ENCODE data around the gene RUBCNL.

The RUBCNL gene

DNA sequence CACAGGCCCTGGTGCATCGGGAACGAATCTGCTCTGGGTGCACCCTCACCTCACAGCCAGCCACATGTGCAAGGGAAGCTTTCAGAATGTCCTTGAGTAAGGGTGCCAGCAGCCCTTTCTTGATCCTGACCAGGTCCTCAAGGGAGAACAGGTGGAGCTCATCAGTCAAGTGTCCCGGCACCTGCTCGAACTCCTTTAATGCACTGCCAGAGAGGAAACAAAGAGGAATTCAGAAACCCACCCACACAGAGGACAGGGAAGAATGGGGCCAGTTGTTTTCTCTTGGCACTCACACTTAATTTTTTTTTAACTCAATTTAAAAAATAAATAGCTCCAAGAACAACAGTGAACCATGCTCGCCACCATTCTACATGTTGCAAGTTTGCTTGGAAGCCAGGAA, 41.7 kb downstream of the RUBCNL start:
- TF ChIP-seq, protein P1, sequence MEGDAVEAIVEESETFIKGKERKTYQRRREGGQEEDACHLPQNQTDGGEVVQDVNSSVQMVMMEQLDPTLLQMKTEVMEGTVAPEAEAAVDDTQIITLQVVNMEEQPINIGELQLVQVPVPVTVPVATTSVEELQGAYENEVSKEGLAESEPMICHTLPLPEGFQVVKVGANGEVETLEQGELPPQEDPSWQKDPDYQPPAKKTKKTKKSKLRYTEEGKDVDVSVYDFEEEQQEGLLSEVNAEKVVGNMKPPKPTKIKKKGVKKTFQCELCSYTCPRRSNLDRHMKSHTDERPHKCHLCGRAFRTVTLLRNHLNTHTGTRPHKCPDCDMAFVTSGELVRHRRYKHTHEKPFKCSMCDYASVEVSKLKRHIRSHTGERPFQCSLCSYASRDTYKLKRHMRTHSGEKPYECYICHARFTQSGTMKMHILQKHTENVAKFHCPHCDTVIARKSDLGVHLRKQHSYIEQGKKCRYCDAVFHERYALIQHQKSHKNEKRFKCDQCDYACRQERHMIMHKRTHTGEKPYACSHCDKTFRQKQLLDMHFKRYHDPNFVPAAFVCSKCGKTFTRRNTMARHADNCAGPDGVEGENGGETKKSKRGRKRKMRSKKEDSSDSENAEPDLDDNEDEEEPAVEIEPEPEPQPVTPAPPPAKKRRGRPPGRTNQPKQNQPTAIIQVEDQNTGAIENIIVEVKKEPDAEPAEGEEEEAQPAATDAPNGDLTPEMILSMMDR (IDR thresholded peaks at IDR 0.05; ENCODE audit: low read depth, low read length, missing control alignments) = no peak
- DNase-seq (ENCODE audit: low read depth) = no peak

DNA sequence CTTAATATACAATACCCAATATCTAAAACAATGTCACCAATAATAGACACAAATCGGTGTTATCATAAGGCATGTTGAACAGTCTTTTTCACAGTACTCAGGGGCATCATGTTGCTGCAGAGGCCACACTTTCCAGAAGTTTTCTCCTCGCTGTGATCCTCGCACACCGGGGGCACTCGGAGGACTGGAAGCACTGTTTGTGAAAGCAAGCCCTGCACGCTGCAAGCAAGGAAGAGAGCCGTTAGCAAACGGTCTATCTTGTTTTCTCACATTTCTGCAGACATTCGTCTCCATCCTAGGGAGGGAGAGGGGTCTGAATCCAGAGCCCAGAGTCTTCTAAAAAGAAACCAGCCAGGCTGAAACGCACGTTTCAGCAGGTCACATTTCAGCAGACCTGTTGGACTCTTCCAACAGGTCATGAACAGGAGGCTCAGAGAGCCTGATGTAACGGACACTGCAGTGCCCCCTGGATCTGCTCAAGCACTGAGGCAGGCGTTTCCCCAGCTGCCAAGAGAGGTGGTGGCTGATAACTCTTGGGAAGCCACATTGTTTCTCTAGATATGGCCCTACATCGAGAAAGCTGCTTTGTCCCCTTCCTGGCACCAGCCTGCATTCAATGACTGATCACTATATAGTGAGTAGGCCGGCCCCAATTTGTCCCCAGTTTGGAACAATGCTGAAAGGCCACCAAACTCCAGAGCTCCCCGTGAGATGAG, 43.6 kb downstream of the RUBCNL start:
- H3K4me3 ChIP-seq (ENCODE audit: low read depth, low read length) = no peak overlapping the region
- DNase-seq (ENCODE audit: low read depth) = no peak
- in situ Hi-C loops (cut with HindIII; ENCODE audit: low sequenced_read_pairs) = no loop called here
- TF ChIP-seq, protein P1 (IDR thresholded peaks at IDR 0.05; ENCODE audit: low read depth, low read length, missing control alignments) = no peak

More for the DNA sequence above, 41.7 kb downstream of the RUBCNL start:
- no peak overlapping the region for H3K4me3 ChIP-seq (ENCODE audit: low read depth, low read length)
- in situ Hi-C loops (cut with HindIII; ENCODE audit: low sequenced_read_pairs) = no loop called here

GRCh38 chr13:46342538-46342937, 44.5 kb downstream of the RUBCNL start:
- H3K4me3 ChIP-seq (ENCODE audit: low read depth, low read length) = no peak overlapping the region
- TF ChIP-seq, protein P1 (IDR thresholded peaks at IDR 0.05; ENCODE audit: low read depth, low read length, missing control alignments) = no peak
- in situ Hi-C loops (cut with HindIII; ENCODE audit: low sequenced_read_pairs) = no loop called here
- no peak for DNase-seq (ENCODE audit: low read depth)

DNA sequence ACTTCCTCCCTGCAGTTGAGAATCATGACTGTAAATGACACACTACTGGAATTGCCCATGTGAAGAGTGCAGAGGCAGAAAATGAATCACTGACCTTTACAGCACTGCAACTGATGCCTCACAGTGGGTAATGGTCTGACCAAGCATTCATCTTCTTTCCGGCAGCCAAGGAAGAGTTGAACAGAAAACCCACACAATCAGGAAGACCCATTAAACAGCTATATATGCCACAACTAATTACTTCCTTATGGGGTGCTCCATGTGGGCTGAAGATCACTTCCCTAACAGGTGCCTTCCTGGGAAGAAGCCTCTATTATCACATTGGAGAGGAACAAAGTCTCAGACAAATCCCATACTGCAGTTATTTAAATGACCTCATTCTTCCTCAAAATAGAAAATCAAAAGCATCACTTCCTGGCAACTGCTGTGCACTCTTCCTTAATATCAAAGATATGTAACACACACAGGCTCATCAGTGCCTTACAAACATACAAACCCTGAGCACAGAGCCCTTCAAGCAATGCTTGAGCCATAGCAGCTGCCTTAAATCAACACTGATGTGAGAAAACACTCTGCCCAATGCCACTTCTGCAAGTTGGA, 45.8 kb downstream of the RUBCNL start:
- TF ChIP-seq, protein P1 (IDR thresholded peaks at IDR 0.05; ENCODE audit: low read depth, low read length, missing control alignments) = no peak
- H3K4me3 ChIP-seq (ENCODE audit: low read depth, low read length) = no peak overlapping the region
- DNase-seq (ENCODE audit: low read depth) = peak; percentile 39
- in situ Hi-C loops (cut with HindIII; ENCODE audit: low sequenced_read_pairs) = no loop called here

DNA sequence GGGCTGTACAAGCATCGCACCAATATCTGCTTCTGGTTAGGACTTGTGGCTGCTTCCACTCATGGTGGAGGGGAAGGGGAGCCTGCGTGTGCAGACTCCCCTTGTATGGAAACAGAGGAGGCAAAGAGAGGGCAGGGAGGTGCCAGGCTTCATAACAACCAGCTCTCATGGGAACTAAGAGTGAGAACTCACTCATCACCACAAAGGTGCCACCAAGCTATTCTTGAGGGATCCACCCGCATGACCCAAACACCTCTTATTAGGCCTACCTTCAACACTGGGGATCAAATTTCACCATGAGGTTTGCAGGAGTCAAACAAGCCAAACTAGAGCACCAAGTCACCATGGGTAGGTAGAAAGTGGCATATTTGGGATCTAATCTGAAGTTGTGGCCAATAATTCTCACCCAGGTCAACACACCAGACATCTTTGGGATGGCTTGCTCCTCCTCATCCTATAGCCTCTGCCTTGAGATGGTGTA, 46.4 kb downstream of the RUBCNL start:
- in situ Hi-C loops (cut with HindIII; ENCODE audit: low sequenced_read_pairs) = no loop called here
- TF ChIP-seq, protein P1 (IDR thresholded peaks at IDR 0.05; ENCODE audit: low read depth, low read length, missing control alignments) = no peak
- DNase-seq (ENCODE audit: low read depth) = no peak
- H3K4me3 ChIP-seq (ENCODE audit: low read depth, low read length) = no peak overlapping the region

GRCh38 chr13:46340011-46340410, 47.0 kb downstream of the RUBCNL start:
- no peak overlapping the region for H3K4me3 ChIP-seq (ENCODE audit: low read depth, low read length)
- no peak for DNase-seq (ENCODE audit: low read depth)
- in situ Hi-C loops (cut with HindIII; ENCODE audit: low sequenced_read_pairs) = no loop called here
- TF ChIP-seq, protein P1 (IDR thresholded peaks at IDR 0.05; ENCODE audit: low read depth, low read length, missing control alignments) = no peak
